ENCODE data around the gene C16orf74.

The C16orf74 gene

GRCh38 chr16:85750827-85751697 is at the start of gene C16orf74:
C16orf74 (minus strand) TSS chr16:85751096; CDS start chr16:85735217, 15,879 bp downstream.
- peaks cover 22% of the 10 kb centered on the region for H3K27me3 ChIP-seq (ENCODE audit: control insufficient read depth, insufficient read depth, low read length)
- no peaks in the 10 kb centered on the region for H3K36me3 ChIP-seq (ENCODE audit: control insufficient read depth, insufficient read depth, low read length)
- peak within 1 kb of the TSS; percentile 12 for H3K27ac ChIP-seq (ENCODE audit: low read depth, low read length)
- peak within 1 kb of the TSS; percentile 62 for H3K4me3 ChIP-seq (ENCODE audit: low read depth, low read length)
- H3K9me3 ChIP-seq (ENCODE audit: control insufficient read depth, insufficient read depth, low read length) = no peaks in the 10 kb centered on the region
- peaks cover 43% of the 10 kb centered on the region for H3K4me1 ChIP-seq (ENCODE audit: control insufficient read depth, insufficient read depth, low read length)
- H3K9ac ChIP-seq (ENCODE audit: low read depth, low read length) = no peak within 1 kb of the TSS

- Histone ChIP-seq H3K4me3 (ENCODE audit: low read depth, low read length) (peak overlapping the region; percentile 95), H3K27me3 (ENCODE audit: control insufficient read depth, insufficient read depth, low read length) (no peaks in the 10 kb centered on the region), H3K9ac (ENCODE audit: low read depth, low read length) (peak overlapping the region; percentile 93), H3K4me1 (ENCODE audit: control insufficient read depth, insufficient read depth, low read length) (peaks cover 3% of the 10 kb centered on the region; the same call in 1 of the 2 replicates), H3K9me3 (ENCODE audit: control insufficient read depth, insufficient read depth, low read length) (no peaks in the 10 kb centered on the region), H3K36me3 (ENCODE audit: control insufficient read depth, insufficient read depth, low read length) (peaks cover 64% of the 10 kb centered on the region), H3K27ac (ENCODE audit: low read depth, low read length) (peak overlapping the region; percentile 90)
Observed at GRCh38 chr16:85800321-85800669, 49.4 kb upstream of the C16orf74 start.

GRCh38 chr16:85799497-85800320 is 48.8 kb upstream of the C16orf74 start, which contains the start of the genes COX4I1 and EMC8:
COX4I1 (plus strand) TSS chr16:85799695; CDS start chr16:85801206, 1,511 bp downstream.
EMC8 (minus strand) TSS chr16:85799544; CDS start chr16:85799295, 249 bp downstream.
- H3K27me3 ChIP-seq (ENCODE audit: control insufficient read depth, insufficient read depth, low read length) = no peaks in the 10 kb centered on the region
- peak within 1 kb of the TSS; percentile 90 for H3K27ac ChIP-seq (ENCODE audit: low read depth, low read length)
- H3K9ac ChIP-seq (ENCODE audit: low read depth, low read length) = peak within 1 kb of the TSS; percentile 93
- peaks cover 64% of the 10 kb centered on the region for H3K36me3 ChIP-seq (ENCODE audit: control insufficient read depth, insufficient read depth, low read length)
- peak within 1 kb of the TSS; percentile 95 for H3K4me3 ChIP-seq (ENCODE audit: low read depth, low read length)
- peaks cover 3% of the 10 kb centered on the region; the same call in 1 of the 2 replicates for H3K4me1 ChIP-seq (ENCODE audit: control insufficient read depth, insufficient read depth, low read length)
- no peaks in the 10 kb centered on the region for H3K9me3 ChIP-seq (ENCODE audit: control insufficient read depth, insufficient read depth, low read length)

DNA sequence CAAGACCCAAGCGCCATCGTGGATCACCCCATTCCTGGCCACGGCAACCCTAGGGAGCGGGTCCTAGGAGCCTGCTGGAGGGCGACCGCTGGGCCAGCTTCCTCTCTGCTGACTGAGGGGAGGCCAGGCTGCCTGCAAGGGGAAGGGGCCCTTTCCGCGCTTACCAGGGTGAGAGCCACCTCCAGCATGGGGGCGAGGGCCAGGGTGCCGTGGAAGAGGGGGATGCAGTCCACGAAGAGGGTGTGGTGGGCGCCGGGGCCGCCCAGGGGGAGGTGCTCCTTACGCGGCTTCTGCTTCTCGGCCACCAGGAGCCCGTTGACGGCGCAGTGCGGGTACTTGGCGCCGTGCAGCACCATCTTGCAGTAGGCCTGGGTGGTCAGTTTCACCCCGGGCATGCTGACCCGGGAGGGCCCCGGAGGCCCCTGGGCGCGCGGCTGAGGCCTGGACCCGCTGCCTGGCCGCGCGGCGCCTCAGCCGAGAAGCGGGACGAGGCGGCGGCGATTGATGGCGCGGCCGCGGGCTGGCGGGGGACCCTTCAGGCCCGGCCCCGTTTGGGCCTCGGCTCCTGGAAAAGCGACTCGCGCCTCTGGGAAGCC is 48.1 kb upstream of the C16orf74 start:
- Histone ChIP-seq H3K27ac (ENCODE audit: low read depth, low read length) (peak overlapping the region; percentile 90), H3K4me1 (ENCODE audit: control insufficient read depth, insufficient read depth, low read length) (peaks cover 3% of the 10 kb centered on the region; the same call in 1 of the 2 replicates)

DNA sequence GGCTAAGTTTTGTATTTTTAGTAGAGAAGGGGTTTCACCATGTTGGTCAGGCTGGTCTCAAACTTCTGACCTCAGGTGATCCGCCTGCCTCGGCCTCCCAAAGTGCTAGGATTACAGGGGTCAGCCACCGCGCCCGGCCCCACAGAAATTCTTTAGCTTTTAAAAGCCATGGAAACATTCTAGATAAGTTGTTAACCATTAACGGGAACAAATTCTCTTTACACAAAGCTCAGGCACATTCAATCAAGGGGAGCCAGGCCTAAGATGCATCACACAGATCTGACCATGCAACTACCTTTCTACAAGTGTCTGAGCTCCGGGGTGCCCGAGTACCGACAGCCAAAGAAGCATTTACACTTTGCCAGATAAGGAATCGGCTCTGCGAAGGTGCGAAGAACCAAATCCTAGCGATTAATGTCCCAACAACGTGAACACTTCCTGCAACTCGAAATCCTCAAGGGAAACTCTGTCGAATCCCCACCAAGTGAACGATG is 47.4 kb upstream of the C16orf74 start:
- Histone ChIP-seq H3K4me3 (ENCODE audit: low read depth, low read length) (peak overlapping the region; percentile 95), H3K9ac (ENCODE audit: low read depth, low read length) (peak overlapping the region; percentile 93), H3K36me3 (ENCODE audit: control insufficient read depth, insufficient read depth, low read length) (peaks cover 64% of the 10 kb centered on the region), H3K27ac (ENCODE audit: low read depth, low read length) (peak overlapping the region; percentile 90), H3K4me1 (ENCODE audit: control insufficient read depth, insufficient read depth, low read length) (peaks cover 3% of the 10 kb centered on the region; the same call in 1 of the 2 replicates), H3K27me3 (ENCODE audit: control insufficient read depth, insufficient read depth, low read length) (no peaks in the 10 kb centered on the region), H3K9me3 (ENCODE audit: control insufficient read depth, insufficient read depth, low read length) (no peaks in the 10 kb centered on the region)

More for the DNA sequence above, 48.1 kb upstream of the C16orf74 start:
- H3K9ac ChIP-seq (ENCODE audit: low read depth, low read length) = peak overlapping the region; percentile 93
- H3K27me3 ChIP-seq (ENCODE audit: control insufficient read depth, insufficient read depth, low read length) = no peaks in the 10 kb centered on the region
- no peaks in the 10 kb centered on the region for H3K9me3 ChIP-seq (ENCODE audit: control insufficient read depth, insufficient read depth, low read length)
- H3K36me3 ChIP-seq (ENCODE audit: control insufficient read depth, insufficient read depth, low read length) = peaks cover 66% of the 10 kb centered on the region
- H3K4me3 ChIP-seq (ENCODE audit: low read depth, low read length) = peak overlapping the region; percentile 95

DNA sequence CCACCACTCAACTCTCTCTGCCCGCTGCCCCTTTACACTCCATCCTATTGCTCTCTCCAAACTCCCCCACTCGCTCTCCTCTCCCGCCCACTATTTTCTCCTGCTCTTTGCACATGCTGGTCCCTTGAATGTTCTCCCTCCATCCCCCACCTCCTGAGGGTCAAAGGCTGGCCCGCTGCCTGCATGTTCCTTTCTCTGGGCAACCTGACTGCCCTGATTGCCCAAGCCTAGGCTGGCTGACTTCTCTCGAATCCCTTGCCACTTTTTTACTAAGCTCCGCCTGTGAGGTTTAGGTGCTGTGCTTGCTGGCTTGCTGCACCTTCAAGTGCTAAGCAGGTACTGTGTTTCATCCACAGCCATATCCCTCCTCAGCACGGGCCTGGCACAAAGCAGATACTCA is 45.7 kb upstream of the C16orf74 start:
- Histone ChIP-seq H3K36me3 (ENCODE audit: control insufficient read depth, insufficient read depth, low read length) (peaks cover 64% of the 10 kb centered on the region), H3K4me1 (ENCODE audit: control insufficient read depth, insufficient read depth, low read length) (peaks cover 3% of the 10 kb centered on the region; the same call in 1 of the 2 replicates), H3K27me3 (ENCODE audit: control insufficient read depth, insufficient read depth, low read length) (no peaks in the 10 kb centered on the region), H3K27ac (ENCODE audit: low read depth, low read length) (no peak overlapping the region), H3K9me3 (ENCODE audit: control insufficient read depth, insufficient read depth, low read length) (no peaks in the 10 kb centered on the region), H3K9ac (ENCODE audit: low read depth, low read length) (no peak overlapping the region), H3K4me3 (ENCODE audit: low read depth, low read length) (no peak overlapping the region)

DNA sequence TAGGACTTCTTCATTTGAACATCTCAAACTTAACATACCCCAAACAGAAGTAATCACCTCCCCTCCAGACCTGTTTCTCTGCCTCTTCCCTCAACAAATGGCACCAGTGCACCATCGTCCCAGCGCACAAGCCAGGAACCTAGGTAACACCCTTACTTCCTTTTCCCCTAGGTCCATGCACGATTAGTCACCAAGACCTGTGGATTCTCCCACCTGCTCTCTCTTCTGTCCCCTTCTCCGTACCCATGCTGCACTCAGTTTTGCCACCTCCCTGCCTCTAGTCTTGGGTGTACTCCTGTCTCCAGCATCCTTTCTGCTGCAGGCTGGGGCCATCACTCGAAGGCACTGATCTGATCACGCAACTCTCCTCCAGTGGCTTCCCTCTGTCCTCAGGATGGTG is 45.3 kb upstream of the C16orf74 start:
- H3K4me3 ChIP-seq (ENCODE audit: low read depth, low read length) = no peak overlapping the region
- no peak overlapping the region for H3K27ac ChIP-seq (ENCODE audit: low read depth, low read length)
- H3K36me3 ChIP-seq (ENCODE audit: control insufficient read depth, insufficient read depth, low read length) = peaks cover 64% of the 10 kb centered on the region
- no peak overlapping the region for H3K9ac ChIP-seq (ENCODE audit: low read depth, low read length)
- no peaks in the 10 kb centered on the region for H3K27me3 ChIP-seq (ENCODE audit: control insufficient read depth, insufficient read depth, low read length)
- peaks cover 3% of the 10 kb centered on the region; the same call in 1 of the 2 replicates for H3K4me1 ChIP-seq (ENCODE audit: control insufficient read depth, insufficient read depth, low read length)
- no peaks in the 10 kb centered on the region for H3K9me3 ChIP-seq (ENCODE audit: control insufficient read depth, insufficient read depth, low read length)

DNA sequence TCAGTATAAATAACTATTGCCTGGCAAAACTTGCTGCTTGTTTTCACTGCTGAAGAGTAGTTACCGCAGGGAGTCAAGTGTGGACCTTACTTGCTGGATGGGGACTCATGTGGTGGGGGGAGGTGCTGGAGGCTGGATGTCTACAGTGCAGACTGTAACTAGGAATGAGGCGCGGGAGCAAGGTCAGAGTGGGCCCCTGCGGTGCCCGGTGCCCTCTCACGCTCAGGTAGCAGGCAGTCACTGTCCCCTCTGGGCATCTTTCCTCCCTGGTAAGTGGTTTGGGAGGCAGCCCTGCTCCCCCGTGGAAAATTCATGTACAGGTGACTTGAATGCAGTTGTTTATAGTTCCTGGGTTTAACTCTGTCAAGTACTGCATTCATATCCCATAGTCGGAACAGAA is 43.8 kb upstream of the C16orf74 start:
- no peak overlapping the region for H3K4me3 ChIP-seq (ENCODE audit: low read depth, low read length)
- H3K9ac ChIP-seq (ENCODE audit: low read depth, low read length) = no peak overlapping the region
- no peaks in the 10 kb centered on the region for H3K9me3 ChIP-seq (ENCODE audit: control insufficient read depth, insufficient read depth, low read length)
- no peaks in the 10 kb centered on the region for H3K27me3 ChIP-seq (ENCODE audit: control insufficient read depth, insufficient read depth, low read length)
- H3K36me3 ChIP-seq (ENCODE audit: control insufficient read depth, insufficient read depth, low read length) = peaks cover 61% of the 10 kb centered on the region
- no peak overlapping the region for H3K27ac ChIP-seq (ENCODE audit: low read depth, low read length)
- H3K4me1 ChIP-seq (ENCODE audit: control insufficient read depth, insufficient read depth, low read length) = peaks cover 3% of the 10 kb centered on the region; the same call in 1 of the 2 replicates

DNA sequence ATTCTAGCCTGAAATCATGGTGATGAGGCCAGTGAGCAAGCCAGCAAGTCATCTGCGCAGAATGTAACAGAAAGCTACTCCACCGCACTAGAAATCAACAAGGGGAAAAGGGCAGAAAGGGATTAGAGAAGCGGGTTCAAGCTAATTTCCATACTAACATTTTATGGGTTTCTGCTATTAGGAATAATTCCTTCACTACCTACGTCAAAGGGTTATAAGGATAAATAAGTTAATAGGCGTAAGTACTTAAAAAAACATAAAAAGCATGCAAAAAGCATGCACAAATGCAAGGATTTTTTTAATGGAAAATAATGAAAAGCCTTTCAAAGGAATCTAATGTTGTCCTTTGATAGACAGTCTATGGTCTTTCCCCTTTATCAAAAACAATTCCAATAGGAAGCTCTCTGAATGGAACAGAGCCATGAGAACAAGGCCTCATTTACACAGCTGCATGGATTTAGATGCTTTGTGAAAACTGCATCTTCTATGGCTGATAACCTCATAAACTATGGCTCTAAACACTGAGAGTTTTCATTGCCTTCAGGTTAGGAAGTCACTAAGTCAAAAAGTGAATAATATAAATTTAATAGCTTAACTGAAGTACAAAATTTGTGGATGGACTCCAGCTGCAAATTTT is 42.9 kb upstream of the C16orf74 start:
- Histone ChIP-seq H3K36me3 (ENCODE audit: control insufficient read depth, insufficient read depth, low read length) (peaks cover 65% of the 10 kb centered on the region), H3K4me1 (ENCODE audit: control insufficient read depth, insufficient read depth, low read length) (peaks cover 3% of the 10 kb centered on the region; the same call in 1 of the 2 replicates), H3K27ac (ENCODE audit: low read depth, low read length) (no peak overlapping the region), H3K9ac (ENCODE audit: low read depth, low read length) (no peak overlapping the region), H3K4me3 (ENCODE audit: low read depth, low read length) (no peak overlapping the region), H3K9me3 (ENCODE audit: control insufficient read depth, insufficient read depth, low read length) (no peaks in the 10 kb centered on the region), H3K27me3 (ENCODE audit: control insufficient read depth, insufficient read depth, low read length) (no peaks in the 10 kb centered on the region)

DNA sequence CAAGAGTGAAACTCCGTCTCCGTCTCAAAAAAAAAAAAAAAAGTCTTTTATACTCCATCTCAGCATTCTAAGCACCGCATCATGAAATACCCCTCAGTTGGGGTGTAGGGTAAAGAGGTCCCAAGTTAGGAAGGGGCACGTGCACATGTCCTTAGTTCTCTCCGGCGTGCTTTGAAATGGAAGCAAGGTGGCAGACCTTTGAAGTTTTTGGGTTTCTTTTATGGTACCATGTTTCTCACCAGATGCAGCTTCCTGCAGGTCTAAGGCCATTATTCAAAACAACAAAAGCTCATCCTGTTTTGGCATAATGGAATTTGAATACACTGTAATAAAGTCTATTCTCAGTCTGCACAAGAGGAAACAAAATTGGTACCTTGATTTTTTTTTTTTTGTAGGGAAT is 38.9 kb upstream of the C16orf74 start:
- Histone ChIP-seq H3K27me3 (ENCODE audit: control insufficient read depth, insufficient read depth, low read length) (no peaks in the 10 kb centered on the region), H3K9me3 (ENCODE audit: control insufficient read depth, insufficient read depth, low read length) (no peaks in the 10 kb centered on the region), H3K4me3 (ENCODE audit: low read depth, low read length) (no peak overlapping the region), H3K36me3 (ENCODE audit: control insufficient read depth, insufficient read depth, low read length) (peaks cover 73% of the 10 kb centered on the region), H3K4me1 (ENCODE audit: control insufficient read depth, insufficient read depth, low read length) (no peaks in the 10 kb centered on the region), H3K9ac (ENCODE audit: low read depth, low read length) (no peak overlapping the region), H3K27ac (ENCODE audit: low read depth, low read length) (no peak overlapping the region)
